ENCODE results near the gene TMEM175.

- TF ChIP-seq, protein P1, sequence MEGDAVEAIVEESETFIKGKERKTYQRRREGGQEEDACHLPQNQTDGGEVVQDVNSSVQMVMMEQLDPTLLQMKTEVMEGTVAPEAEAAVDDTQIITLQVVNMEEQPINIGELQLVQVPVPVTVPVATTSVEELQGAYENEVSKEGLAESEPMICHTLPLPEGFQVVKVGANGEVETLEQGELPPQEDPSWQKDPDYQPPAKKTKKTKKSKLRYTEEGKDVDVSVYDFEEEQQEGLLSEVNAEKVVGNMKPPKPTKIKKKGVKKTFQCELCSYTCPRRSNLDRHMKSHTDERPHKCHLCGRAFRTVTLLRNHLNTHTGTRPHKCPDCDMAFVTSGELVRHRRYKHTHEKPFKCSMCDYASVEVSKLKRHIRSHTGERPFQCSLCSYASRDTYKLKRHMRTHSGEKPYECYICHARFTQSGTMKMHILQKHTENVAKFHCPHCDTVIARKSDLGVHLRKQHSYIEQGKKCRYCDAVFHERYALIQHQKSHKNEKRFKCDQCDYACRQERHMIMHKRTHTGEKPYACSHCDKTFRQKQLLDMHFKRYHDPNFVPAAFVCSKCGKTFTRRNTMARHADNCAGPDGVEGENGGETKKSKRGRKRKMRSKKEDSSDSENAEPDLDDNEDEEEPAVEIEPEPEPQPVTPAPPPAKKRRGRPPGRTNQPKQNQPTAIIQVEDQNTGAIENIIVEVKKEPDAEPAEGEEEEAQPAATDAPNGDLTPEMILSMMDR (IDR thresholded peaks at IDR 0.05): no peak
- no peak for TF ChIP-seq POLR2A (IDR thresholded peaks at IDR 0.05)
- TF ChIP-seq POLR2AphosphoS5 (IDR thresholded peaks at IDR 0.05): no peak
Observed at GRCh38 chr4:887034-887763, 45.1 kb upstream of the TMEM175 start.

All from breast epithelium (tissue), 3 donors.